ENCODE data around the gene MAP2.

MAP2 gene

DNA sequence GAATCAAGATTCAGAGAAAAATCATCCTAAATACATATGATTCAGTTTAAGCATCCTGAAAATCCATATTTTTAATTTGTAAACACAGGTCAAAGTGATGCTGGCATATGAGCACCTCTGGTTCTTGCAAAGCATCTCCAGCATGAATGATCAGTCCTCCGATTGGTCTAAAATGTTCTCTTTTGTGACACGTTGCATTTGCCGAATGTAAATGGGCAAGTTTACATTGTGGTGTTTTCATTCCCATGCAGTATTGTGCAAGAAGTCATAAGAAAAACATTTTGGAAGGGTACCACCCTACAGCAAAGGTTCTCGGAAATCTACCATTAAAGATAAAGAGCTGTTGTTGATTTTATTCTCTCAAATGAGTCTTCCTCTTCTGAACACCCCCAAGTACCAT is 239.8 kb downstream of the MAP2 start:
- DNase-seq: no peak

DNA sequence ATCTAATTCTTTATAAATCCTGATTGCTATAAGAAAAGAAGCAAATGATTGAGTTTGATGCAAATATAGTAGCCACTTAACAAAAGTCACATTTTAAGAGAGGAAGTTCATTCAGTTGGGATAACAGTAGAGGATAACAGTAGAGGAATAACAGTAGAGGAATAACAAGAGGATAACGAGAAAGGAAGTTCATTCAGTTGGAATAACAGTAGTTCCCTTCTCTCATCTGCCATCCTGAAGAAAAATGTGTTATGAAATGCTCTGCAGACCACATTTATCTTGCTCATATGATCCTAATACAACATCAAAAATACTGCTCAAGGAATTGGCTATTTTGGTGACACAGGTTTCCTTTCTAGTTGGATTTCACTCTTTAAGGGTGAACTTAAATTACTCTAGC is 242.4 kb downstream of the MAP2 start:
- DNase-seq: no peak

DNA sequence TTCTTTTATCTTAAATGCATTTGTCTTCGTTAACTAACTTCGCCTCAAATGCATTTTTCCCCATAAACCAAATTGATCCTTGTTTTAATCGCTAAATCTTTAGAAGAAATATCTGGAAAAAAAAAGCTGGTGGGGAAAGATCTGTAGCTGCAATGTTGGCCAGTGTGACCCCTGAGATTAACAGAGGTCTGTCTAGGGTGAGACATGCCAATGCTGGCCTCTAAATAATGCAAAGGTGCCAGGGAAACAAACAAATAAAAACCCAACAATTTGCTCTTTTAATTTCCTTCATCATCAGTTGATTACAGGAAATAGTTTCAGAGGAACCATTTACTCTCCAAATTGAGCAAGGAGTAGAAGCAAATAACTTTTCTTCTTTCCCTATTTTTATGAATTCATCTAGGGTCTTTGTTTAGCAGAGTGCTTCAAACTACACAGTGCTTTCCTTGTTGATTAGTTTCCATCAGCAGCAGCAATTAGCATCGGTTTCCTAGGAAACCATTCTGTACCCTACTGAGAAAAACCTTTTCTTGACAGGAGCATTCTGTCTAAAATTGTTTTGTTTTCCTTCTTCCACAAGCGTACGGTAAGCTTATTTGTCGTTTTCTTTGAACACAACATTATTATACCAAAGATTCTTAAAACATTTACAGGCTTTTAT is 247.3 kb downstream of the MAP2 start:
- DNase-seq: no peak

DNA sequence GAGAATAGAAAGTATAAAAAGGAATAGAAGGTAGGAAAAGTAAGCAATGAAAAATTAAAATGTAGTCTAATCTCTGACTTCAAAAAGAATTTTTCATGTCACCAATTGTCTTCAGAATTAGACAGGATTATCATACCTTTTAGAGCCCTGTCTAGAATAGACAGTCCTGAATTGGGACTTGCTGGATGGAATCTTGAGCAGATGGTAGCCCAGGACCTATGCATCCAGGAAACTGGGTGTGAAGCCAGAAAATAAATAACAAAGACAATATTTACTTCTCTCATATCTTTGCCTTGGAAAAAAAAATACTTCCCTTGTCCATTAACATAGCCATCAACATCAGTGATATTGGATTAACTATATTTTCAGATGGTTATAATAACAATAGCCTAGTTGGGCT is 250.0 kb downstream of the MAP2 start:
- no peak for DNase-seq

DNA sequence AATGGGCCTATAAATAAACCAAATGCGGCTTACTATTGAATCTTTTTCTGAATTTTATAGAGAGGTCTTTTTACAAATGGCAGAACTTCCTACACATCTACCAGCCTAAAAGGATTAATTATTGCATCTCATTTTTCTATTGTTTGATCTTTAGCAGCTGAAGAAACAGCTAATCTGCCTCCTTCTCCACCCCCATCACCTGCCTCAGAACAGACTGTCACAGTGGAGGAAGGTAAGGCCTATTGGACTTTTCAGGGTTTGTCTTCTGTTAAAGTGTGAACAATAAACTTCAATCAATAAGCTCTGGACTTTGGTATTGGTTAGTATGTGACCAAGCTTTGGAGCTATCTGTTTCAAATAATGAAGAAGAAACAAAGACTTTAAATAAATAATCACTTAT is 256.7 kb downstream of the MAP2 start:
- DNase-seq: no peak

DNA sequence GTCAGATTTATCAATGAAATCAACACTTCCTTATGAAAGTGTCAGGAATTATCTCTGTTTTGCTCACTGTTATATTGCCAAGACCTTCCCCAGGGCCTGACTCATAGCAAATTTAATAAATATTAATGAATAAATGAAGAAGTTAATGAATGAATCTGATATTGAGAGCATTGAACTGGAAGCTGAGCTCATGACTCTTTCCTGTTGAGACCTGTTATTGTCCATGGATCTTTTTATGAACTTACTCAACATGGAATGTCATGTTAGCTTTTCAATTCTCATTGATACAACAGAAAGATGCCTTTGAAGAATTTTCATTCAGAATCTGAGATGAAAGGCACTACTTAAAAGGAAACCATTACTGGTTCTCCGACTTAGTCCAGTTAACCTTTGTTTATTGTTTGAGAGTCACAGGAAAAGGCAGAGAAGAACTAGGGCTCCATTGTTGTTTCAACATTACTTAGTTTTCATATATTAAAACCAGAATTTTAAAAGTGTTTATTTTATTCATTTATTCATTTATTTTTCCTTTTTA is 257.4 kb downstream of the MAP2 start:
- DNase-seq: no peak

DNA sequence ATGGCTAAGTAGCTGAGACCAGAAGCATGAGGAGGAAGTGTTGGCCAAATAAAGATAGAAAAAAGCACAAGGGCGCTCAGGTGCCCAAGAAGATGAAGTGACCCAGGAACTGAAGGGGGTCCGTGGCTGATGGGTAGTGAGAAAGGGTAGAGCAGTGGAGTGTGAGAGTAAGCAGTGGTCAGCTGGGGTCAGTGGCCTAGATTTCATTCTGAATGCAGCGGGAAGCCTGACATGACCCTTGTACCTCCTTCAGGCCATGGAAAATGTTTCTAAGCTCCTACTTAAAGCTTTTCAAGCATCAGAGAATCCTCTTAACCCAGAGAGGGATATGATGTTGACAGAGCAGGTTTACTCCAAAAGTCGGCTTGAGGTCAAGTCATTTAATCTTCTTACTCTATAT is 258.8 kb downstream of the MAP2 start:
- no peak for DNase-seq

DNA sequence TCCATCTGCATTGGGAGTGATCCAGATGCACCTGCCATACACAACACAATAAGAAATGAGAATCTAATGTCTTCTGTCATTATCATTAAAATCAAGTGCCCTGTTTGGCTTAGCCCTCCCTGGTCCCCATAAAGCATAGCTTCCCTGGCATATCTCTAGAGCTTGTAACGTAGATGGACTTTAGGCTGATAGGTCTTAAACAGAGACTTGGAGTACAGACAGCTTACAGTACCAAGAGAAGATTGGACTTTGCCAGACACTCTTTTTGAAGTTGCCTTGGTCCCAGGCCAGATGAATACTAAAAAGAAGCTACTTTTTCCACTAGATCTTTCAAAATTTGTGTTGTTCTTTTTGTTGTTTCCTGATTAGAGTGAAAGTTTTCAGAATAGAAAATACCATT is 261.5 kb downstream of the MAP2 start:
- no peak for DNase-seq

DNA sequence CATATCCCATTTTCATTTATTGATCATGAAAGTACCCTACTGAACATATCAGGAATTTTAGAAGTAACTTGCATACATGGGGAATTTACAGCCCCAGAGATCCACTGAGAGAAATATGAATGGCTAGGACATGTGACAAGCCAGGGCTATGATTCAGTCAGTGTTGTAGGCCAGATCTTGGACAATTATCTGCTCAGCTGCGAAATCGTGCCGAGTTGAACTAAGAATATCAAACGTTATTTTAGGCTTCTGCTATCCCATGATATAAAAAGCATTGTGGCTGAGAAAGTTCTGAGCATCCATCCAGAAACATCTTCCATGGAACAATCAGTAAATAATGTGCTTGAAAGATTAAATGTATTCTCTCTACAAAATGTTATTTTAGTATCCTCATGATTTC is 262.1 kb downstream of the MAP2 start:
- DNase-seq: no peak

DNA sequence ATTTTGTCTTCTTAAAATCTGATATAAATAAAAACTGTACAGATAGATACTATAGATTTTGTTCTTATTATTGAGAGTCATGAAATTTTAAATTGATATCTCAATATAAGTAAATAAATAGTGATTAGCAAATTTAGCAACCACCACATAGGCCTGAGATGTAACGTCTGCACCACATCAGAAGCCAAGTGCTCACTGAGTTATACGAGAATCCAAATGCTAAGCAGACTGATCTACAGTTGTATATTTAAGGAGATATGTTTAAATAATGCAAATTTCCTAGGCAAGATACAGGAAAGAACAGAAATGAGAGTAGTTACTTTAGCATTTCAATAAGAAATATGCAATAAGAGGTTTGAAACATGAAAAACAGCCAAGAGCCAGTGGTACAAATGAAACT is 262.6 kb downstream of the MAP2 start:
- DNase-seq: no peak

DNA sequence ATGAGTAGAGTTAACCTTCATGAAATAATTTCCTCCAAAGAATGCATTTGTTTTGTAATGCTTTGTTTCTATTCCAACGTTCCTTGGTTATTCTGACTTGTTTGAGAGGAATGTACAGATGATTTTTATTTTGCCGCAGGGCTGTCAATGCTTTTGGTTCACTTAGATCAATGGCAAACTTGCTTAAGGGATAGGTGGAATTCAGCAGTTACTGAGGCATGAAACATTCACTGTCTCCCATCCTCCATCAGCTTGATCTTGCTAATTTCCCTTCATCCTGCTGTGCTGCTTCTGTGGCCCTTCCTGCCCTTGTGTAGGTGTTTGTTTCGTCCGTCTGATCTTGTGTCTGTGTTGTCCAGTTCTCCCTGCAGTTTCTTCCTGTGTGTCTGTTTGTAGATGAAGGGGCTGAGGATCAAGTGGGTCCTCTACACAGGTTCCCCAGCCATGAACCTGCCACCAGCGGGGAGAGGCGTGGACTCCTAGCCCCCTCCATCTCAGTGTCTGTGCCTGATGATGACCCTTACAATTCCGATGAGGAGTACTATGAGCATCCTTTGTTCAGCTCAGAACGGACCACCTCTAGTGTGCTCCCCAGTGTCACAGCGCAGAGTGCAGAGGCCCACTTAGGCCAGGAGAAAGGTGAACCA is 263.6 kb downstream of the MAP2 start:
- no peak for DNase-seq

DNA sequence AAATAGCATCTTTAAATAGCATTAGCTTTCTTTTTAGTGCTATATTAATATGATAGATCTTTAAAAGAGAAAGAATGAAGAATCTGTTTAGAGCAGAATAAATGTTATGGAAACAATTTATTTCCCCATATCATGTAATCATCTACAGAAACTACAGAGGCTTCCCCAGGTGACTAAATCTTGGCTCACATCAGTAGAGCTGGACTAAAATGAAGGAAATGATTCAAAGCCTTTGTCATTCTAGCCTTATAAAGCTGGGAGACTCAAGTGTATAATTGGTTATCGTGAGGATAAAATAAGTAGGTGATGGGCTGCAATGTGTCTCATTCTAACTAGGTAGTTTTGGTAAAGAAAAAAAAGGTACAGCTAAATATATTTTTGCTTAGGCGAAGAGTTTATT is 264.5 kb downstream of the MAP2 start:
- no peak for DNase-seq

DNA sequence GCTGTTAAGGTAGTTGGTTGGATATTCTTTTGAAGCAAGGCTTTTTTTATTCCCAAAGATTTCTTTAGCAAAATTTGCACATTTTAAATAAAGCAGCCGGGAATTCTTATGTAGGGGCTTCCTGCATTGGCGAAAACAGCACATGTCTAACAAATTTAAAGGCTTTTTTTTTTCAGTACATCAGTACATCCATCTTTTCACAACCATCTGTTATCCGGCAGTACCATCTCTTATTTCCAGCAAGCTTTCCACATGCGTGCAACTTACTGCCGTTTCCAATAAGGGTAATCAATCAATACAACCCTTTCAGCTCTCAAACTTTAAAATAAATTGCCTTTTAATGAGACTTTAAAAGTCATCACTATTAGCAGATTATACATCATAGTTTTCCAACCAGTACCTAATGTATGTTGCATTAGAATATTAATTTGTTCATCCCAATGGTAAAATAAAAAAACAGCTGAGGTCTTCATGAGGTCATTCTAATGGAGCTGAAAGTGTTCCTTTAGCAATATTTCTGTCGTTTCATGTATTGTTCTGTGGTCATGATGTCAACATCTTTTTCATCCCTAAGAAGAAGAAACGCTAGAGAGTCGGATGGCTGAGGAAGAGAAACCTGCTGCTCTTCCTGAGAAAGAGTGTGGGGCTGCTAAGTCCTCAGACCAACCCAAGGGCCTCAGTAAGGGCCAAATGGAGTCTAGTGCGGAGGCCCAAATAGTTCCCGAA is 266.3 kb downstream of the MAP2 start:
- DNase-seq: no peak

DNA sequence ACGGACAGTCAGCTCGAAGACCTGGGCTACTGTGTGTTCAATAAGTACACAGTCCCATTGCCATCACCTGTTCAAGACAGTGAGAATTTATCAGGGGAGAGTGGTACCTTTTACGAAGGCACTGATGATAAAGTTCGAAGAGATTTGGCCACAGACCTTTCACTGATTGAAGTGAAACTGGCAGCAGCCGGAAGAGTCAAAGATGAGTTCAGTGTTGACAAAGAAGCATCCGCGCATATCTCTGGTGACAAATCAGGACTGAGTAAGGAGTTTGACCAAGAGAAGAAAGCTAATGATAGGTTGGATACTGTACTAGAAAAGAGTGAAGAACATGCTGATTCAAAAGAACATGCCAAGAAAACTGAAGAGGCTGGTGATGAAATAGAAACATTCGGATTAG is 270.9 kb downstream of the MAP2 start:
- DNase-seq: no peak

DNA sequence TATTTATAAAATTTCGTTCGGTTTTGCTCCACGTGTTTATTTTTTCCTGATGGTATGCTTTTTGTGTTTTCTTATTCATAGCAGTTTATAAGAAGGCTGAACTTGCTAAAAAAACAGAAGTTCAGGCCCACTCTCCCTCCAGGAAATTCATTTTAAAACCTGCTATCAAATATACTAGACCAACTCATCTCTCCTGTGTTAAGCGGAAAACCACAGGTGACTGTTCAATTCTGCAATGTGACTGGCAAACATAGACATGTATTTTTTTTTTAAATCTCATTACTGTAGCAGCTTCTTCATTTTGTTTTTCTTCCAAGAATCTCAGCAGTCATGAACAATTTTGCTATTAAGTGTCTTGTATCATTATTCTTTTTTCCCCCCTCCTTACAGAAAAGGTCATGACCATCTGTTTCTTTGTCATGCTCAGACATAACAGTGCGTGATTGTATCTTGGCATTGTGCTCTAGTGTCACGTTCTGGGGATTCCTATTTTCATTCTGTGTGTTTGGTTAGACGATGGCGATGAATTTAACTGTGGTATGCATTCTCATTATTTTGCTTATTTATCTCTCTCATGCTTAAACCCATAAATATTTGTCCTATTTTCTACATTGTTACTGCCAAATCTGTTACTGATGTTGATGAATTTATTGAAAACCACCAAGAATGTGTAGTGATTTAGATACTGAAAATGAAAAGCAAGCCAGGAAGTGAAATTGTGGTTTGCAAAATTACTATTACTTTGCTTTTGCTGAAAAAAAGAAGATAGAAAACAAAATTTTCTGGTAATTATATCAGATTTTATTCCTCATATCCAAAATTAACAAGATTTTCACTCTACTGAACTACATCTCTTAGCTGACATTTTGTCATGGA is 273.2 kb downstream of the MAP2 start:
- no peak for DNase-seq

DNA sequence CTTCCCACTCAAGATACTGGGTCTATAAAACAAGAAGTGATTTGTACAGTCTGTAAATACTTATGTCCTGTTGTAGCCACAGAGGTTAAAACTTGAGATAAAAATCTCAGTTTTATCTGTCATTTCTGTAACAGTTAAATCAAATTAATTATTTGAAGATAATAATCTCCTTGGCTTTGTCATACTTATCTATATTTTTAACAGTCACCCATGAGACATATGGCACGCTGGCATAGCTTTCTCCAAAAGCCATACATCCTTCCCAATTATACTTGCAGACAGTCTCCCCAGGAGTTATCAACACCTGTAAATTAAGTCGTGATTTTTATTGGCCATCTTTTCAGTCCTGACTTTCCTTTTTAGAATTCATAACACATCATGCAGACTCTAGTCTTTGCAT is 278.9 kb downstream of the MAP2 start:
- no peak for DNase-seq

DNA sequence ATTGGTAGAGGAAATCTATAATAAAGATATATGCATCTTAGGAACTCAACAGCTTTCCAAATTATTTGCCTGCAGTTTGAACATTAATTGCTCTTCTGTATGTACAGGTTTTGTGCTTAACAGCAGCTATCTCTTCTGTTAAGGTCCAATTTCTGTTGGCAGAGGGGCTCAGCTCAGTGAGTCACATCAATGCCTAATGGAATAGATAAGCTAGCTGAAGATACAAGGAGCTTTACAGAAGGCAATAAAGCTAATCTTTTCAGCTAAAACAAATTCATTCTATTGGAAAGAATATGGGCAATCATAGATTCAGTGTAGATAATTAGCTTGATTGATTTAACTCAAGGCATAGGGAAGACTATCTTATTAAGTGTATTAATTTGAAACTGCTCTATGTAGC is 289.4 kb downstream of the MAP2 start:
- DNase-seq: no peak

DNA sequence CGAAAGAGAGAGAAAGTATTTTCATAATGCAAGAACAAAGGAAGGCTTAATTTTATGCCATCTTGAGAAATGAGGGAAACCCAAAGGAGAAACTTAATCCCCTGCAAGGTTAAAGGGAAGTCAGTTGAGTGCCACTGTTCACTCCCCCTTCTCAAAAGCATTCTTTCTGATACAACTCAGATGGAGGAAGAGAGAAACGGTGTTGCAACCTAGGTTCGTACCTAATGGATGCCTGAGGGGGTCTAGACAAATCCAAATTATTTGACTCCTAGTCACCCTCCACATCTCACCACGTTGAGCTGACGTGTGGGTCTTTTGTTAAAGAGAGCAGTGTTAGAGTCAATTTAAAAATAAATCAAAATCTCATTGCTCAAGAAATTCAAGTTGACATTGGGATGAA is 295.2 kb downstream of the MAP2 start:
- DNase-seq: no peak

DNA sequence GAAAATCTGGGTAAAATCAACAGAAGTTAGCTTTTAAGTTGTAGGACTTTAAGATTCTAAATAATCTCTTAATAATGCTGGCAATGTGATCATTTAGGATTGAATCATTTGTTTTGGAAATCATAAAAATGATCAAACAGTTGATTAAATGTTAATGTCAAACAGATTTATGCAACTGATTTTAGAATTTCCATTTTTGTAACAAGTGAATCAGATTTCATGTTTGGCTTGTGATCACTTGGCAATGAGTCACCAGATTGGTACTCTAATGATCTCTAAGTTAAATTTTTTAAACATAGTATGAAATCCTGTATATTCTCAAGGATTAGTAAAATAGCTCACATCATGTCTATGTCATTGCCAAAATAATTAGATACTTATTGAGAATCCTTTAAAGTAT is 297.6 kb downstream of the MAP2 start:
- DNase-seq: no peak

DNA sequence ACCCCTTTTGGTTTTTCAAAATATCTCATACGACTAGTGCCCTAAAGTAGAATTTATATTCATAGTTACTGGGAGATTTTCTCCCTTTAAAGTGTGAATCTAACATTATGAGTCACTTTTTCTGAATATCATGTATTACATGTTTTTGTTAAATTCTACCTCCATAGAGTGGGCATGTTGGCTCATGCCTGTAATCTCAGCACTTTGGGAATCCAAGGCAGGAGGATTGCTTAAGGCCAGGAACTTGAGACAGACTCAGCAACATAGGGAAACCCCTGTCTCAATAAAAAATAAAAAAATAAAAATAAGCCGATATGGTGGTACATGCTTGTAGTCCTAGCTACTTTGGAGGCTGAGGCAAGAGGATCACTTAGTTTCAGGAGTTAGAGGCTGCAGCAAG is 302.5 kb downstream of the MAP2 start:
- DNase-seq: no peak

DNA sequence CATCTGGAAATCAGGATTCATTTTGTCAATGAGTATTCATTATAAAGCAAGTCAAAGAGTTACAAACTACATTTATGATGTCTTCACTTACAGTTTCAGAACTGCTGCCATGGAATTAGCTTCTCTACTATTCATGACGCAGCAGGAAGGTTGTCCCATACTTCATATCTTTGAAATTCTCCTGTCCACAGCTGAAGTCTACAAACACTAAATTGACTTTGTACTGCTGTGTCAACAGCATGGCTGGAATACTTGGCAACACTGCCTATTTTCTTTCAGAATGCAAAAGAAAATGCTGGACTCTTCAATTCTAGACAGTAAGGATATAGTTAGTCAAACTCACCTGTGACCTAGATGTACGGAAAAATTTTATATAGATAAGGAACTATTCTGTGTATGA is 303.2 kb downstream of the MAP2 start:
- DNase-seq: no peak

DNA sequence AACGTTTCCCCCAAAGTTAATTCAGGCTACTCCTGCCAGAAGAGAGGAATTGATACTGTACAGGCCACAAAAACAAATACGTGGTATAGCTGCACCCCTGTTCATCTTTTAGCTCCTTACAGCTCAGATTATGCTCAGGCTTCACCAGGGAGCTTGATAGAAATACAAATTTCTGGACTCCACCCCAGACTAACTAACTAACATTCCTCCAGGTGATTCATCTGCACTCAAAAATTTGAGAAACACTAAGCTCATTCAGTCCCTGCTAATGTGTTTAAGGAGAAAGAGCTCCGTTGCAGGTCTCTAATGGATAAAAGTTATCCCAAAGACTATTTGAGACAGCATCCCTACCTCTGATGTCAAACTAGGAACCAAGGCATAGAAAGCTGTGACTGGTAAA is 311.0 kb downstream of the MAP2 start:
- no peak for DNase-seq

DNA sequence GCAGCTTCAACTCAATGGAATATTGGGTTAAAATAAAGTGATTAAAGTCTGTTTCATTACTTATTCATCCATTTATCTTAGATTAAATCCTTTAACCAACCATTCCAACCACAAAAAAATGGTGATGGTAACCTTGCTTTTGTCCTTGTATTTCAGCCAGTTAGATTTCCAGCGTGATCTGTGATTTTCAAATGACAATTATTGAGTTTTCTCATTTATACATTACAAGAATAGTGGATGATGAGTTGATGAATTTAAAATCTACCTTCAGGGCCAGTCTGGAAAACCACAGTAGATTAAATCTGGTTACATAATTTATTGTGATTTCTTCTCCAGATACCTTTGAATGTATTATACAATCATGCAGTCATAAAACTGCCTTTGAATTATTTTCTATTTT is 318.1 kb downstream of the MAP2 start:
- no peak for DNase-seq
